ENCODE measurements around the gene COL18A1. TPM values are rescaled to one million over a fixed set of nuclear protein-coding genes. Genes with fewer than 3 reads are reported as not detected.
"Not testable (repeated sequence)": the region's sequence is repeated elsewhere in the genome, so short reads cannot be mapped to it uniquely, and the experiment has no call there.

Gene COL18A1
- polyA plus RNA-seq, 3 donors = 90.2 to 118 (median 92.3) TPM

GRCh38 chr21:45501081-45502005 lies 96.4 kb downstream of the COL18A1 start:
- DNase-seq (ENCODE audit: low read depth in 3 of 3, low spot score in 2 of 3) = not testable (repeated sequence)

- no peak for DNase-seq (ENCODE audit: low read depth in 3 of 3, low spot score in 2 of 3)
These were observed 97.0 kb downstream of the COL18A1 start for GRCh38 chr21:45502006-45502345.

- DNase-seq (ENCODE audit: low read depth in 3 of 3, low spot score in 2 of 3) = no peak
These were observed 97.6 kb downstream of the COL18A1 start for GRCh38 chr21:45502600-45502999.

- DNase-seq (ENCODE audit: low read depth in 3 of 3, low spot score in 2 of 3) = not testable (repeated sequence)
These were observed 98.3 kb downstream of the COL18A1 start for GRCh38 chr21:45503226-45503625.

GRCh38 chr21:45504021-45504515 lies 99.1 kb downstream of the COL18A1 start:
- no peak for DNase-seq (ENCODE audit: low read depth in 3 of 3, low spot score in 2 of 3)

GRCh38 chr21:45504516-45505415 lies 99.8 kb downstream of the COL18A1 start:
- no peak for DNase-seq (ENCODE audit: low read depth in 3 of 3, low spot score in 2 of 3)

GRCh38 chr21:45505416-45506021 lies 100.6 kb downstream of the COL18A1 start:
- DNase-seq (ENCODE audit: low read depth in 3 of 3, low spot score in 2 of 3) = no peak

- DNase-seq (ENCODE audit: low read depth in 3 of 3, low spot score in 2 of 3) = no peak
These were observed 101.4 kb downstream of the COL18A1 start for GRCh38 chr21:45506241-45506817.

- DNase-seq (ENCODE audit: low read depth in 3 of 3, low spot score in 2 of 3) = no peak
These were observed 102.0 kb downstream of the COL18A1 start for GRCh38 chr21:45506836-45507522.

- DNase-seq (ENCODE audit: low read depth in 3 of 3, low spot score in 2 of 3) = no peak
These were observed 102.5 kb downstream of the COL18A1 start for GRCh38 chr21:45507523-45507875.

GRCh38 chr21:45507888-45508508 lies 103.0 kb downstream of the COL18A1 start:
- DNase-seq (ENCODE audit: low read depth in 3 of 3, low spot score in 2 of 3) = no peak

GRCh38 chr21:45508607-45509565 lies 103.9 kb downstream of the COL18A1 start:
- no peak for DNase-seq (ENCODE audit: low read depth in 3 of 3, low spot score in 2 of 3)

GRCh38 chr21:45509566-45510465 lies 104.9 kb downstream of the COL18A1 start:
- DNase-seq (ENCODE audit: low read depth in 3 of 3, low spot score in 2 of 3) = no peak

GRCh38 chr21:45510466-45510955 lies 105.5 kb downstream of the COL18A1 start:
- no peak for DNase-seq (ENCODE audit: low read depth in 3 of 3, low spot score in 2 of 3)

- DNase-seq (ENCODE audit: low read depth in 3 of 3, low spot score in 2 of 3) = no peak
These were observed 106.0 kb downstream of the COL18A1 start for GRCh38 chr21:45511007-45511406.

GRCh38 chr21:45511661-45512431 lies 106.9 kb downstream of the COL18A1 start:
- DNase-seq (ENCODE audit: low read depth in 3 of 3, low spot score in 2 of 3) = no peak

GRCh38 chr21:45512626-45513002 lies 107.6 kb downstream of the COL18A1 start:
- no peak for DNase-seq (ENCODE audit: low read depth in 3 of 3, low spot score in 2 of 3)

All from right renal cortex interstitium (tissue), 3 donors.